Hypothalamus (tissue), 51 donors: ENCODE results near the gene APOA4.

Experiments used
- DNase-seq, 51 donors: peaks; one replicate each; lab custom pipeline; 2025; lab: John Stamatoyannopoulos, UW

The APOA4 gene

GRCh38 chr11:116786326-116786725 lies 36.8 kb downstream of the APOA4 start:
- DNase-seq = no peak

- DNase-seq = no peak
Measured at GRCh38 chr11:116782728-116783127, 40.4 kb downstream of the APOA4 start.

GRCh38 chr11:116778556-116778955 lies 44.5 kb downstream of the APOA4 start:
- no peak for DNase-seq

GRCh38 chr11:116777056-116777455 lies 46.0 kb downstream of the APOA4 start:
- DNase-seq = no peak

GRCh38 chr11:116776522-116776984 lies 46.6 kb downstream of the APOA4 start:
- no peak for DNase-seq

GRCh38 chr11:116775975-116776374 lies 47.1 kb downstream of the APOA4 start:
- DNase-seq = no peak

GRCh38 chr11:116774661-116775060 lies 48.4 kb downstream of the APOA4 start:
- no peak for DNase-seq

GRCh38 chr11:116773203-116774097 lies 49.7 kb downstream of the APOA4 start:
- DNase-seq = peak in 12 of 51 donors; percentile 52 to 73 (median 68)

- DNase-seq = peak; percentile 52 to 91 (median 82)
Measured at GRCh38 chr11:116772443-116773202, 50.5 kb downstream of the APOA4 start, which contains the start of gene BUD13. Gene BUD13, minus strand, starts transcription at chr11:116772987. Its CDS starts 23 bp downstream, at chr11:116772964.

GRCh38 chr11:116771935-116772334 lies 51.2 kb downstream of the APOA4 start:
- no peak for DNase-seq
